PC-3 (cell line): ENCODE data around the gene EFCC1.

Experiments
- CTCF ChIP-seq: fragments of 300-600 bp; sonication (generic); conservative IDR thresholded peaks from 2 replicates; pipeline ENCODE4 v1.5.1; 2017; ENCODE audit warnings: antibody characterized with exemption, low read depth, mild to moderate bottlenecking, low read length
- EZH2 ChIP-seq: fragments of 300-600 bp; sonication (generic); IDR thresholded peaks from one replicate; pipeline ENCODE4 v1.6.1; 2017; ENCODE audit warnings: antibody characterized with exemption, mild to moderate bottlenecking, low read length; ENCODE audit not compliant: unreplicated experiment
- EZH2phosphoT487 ChIP-seq: fragments of 300-600 bp; sonication (generic); IDR thresholded peaks from 2 replicates; pipeline ENCODE4 v1.6.1; 2018; ENCODE audit warnings: mild to moderate bottlenecking, antibody characterized with exemption, low read length, borderline replicate concordance

- TF ChIP-seq EZH2phosphoT487 (no peak), CTCF (no peak), EZH2 (no peak)
Observed at GRCh38 chr3:128973988-128974564, 27.0 kb upstream of the EFCC1 start.
